IMR-90 (cell line): ENCODE data around the gene DNM3.

ENCODE experiments used
- CTCF ChIP-seq: conservative IDR thresholded peaks from 2 replicates; pipeline ENCODE4 v1.5.1; 2012; ENCODE audit warnings: mild to moderate bottlenecking, low read depth, low read length, improper control_type of control experiment
- POLR2A ChIP-seq: IDR thresholded peaks from 2 replicates; pipeline ENCODE4 v1.6.1; 2012; ENCODE audit warnings: mild to moderate bottlenecking, low read depth, low read length
- SMC3 ChIP-seq: fragments of 150-350 bp; IDR thresholded peaks from 2 replicates; pipeline ENCODE4 v1.6.1; 2016; ENCODE audit warnings: low read depth, mild to moderate bottlenecking, antibody characterized with exemption, low read length, moderate library complexity

GRCh38 chr1:172177849-172178248 lies 336.6 kb downstream of the DNM3 start:
- TF ChIP-seq SMC3 (no peak), POLR2A (no peak), CTCF (no peak)
